HepG2 (cell line): ENCODE data around the gene OSM. TPM values are rescaled to one million over a fixed set of nuclear protein-coding genes. Genes with fewer than 3 reads are reported as not detected.

ENCODE experiments used
- CEBPG ChIP-seq: IDR thresholded peaks from 2 replicates; pipeline ENCODE4 v1.6.1; 2016
- EED ChIP-seq: sonication (generic); formaldehyde crosslinking; IDR thresholded peaks from 2 replicates; pipeline ENCODE4 v1.5.0; 2020; ENCODE audit warnings: mild to moderate bottlenecking, missing genetic modification reagents
- FOXJ3 ChIP-seq: sonication (generic); formaldehyde crosslinking; IDR thresholded peaks from 2 replicates; pipeline ENCODE4 v1.4.0; 2020; ENCODE audit warnings: missing genetic modification reagents, mild to moderate bottlenecking, borderline replicate concordance
- GABPB1 ChIP-seq: IDR thresholded peaks from 2 replicates; pipeline ENCODE4 v1.6.1; 2016; ENCODE audit warnings: mild to moderate bottlenecking, missing genetic modification reagents, moderate library complexity, missing compliant biosample characterization
- GATA4 ChIP-seq: sonication (generic); IDR thresholded peaks from 2 replicates; pipeline ENCODE4 v1.6.1; 2016; ENCODE audit warnings: antibody characterized with exemption, low read depth, borderline replicate concordance
- NFYB ChIP-seq: sonication (generic); formaldehyde crosslinking; IDR thresholded peaks from 2 replicates; pipeline ENCODE4 v1.4.0; 2020; ENCODE audit warnings: missing genetic modification reagents
- PAF1 ChIP-seq: IDR thresholded peaks from 2 replicates; pipeline ENCODE4 v1.6.1; 2016; ENCODE audit warnings: missing genetic modification reagents, missing compliant biosample characterization
- RORA ChIP-seq: sonication (generic); formaldehyde crosslinking; IDR thresholded peaks from 2 replicates; pipeline ENCODE4 v1.5.0; 2020; ENCODE audit warnings: mild to moderate bottlenecking, missing genetic modification reagents, moderate library complexity
- SMARCE1 ChIP-seq: fragments of 450-650 bp; IDR thresholded peaks from 2 replicates; pipeline ENCODE4 v1.6.1; 2017; ENCODE audit warnings: borderline replicate concordance
- SMC3 ChIP-seq: IDR thresholded peaks from 2 replicates; pipeline ENCODE4 v1.6.1; 2011; ENCODE audit warnings: low read length, improper control_type of control experiment
- SYNCRIP ChIP-seq: fragments of 200-400 bp; formaldehyde crosslinking; IDR thresholded peaks from 2 replicates; pipeline ENCODE4 v1.6.1; 2018; ENCODE audit warnings: mild to moderate bottlenecking, low read depth, low read length; ENCODE audit not compliant: insufficient read depth
- TOPORS ChIP-seq: sonication (generic); formaldehyde crosslinking; IDR thresholded peaks from 2 replicates; pipeline ENCODE4 v1.8.0; 2023; ENCODE audit warnings: mild to moderate bottlenecking, missing genetic modification reagents
- ZFAT ChIP-seq: sonication (generic); formaldehyde crosslinking; conservative IDR thresholded peaks from 2 replicates; pipeline ENCODE4 v1.8.1; 2023; ENCODE audit warnings: missing genetic modification reagents, inconsistent platforms
- ZFYVE20 ChIP-seq: sonication (generic); formaldehyde crosslinking; IDR thresholded peaks from 2 replicates; pipeline ENCODE4 v1.8.0; 2023; ENCODE audit warnings: low read depth, mild to moderate bottlenecking, moderate library complexity, missing genetic modification reagents, borderline replicate concordance
- ZNF292 ChIP-seq: sonication (generic); formaldehyde crosslinking; IDR thresholded peaks from 2 replicates; pipeline ENCODE4 v1.8.1; 2022; ENCODE audit warnings: mild to moderate bottlenecking, low read depth, missing genetic modification reagents, borderline replicate concordance
- ZNF367 ChIP-seq: sonication (generic); formaldehyde crosslinking; IDR thresholded peaks from 2 replicates; pipeline ENCODE4 v1.4.0; 2020; ENCODE audit warnings: missing genetic modification reagents, borderline replicate concordance
- ZNF543 ChIP-seq: sonication (generic); formaldehyde crosslinking; IDR thresholded peaks from 2 replicates; pipeline ENCODE4 v1.4.0; 2020; ENCODE audit warnings: mild to moderate bottlenecking, missing genetic modification reagents
- ZNF660 ChIP-seq: sonication (generic); formaldehyde crosslinking; IDR thresholded peaks from 2 replicates; pipeline ENCODE4 v1.5.1; 2020; ENCODE audit warnings: mild to moderate bottlenecking, low read depth, missing genetic modification reagents, borderline replicate concordance
- ZNF724P ChIP-seq: sonication (generic); formaldehyde crosslinking; IDR thresholded peaks from 2 replicates; pipeline ENCODE4 v1.8.0; 2022; ENCODE audit warnings: missing genetic modification reagents, borderline replicate concordance
- ZNF737 ChIP-seq: sonication (generic); formaldehyde crosslinking; IDR thresholded peaks from 2 replicates; pipeline ENCODE4 v1.5.0; 2020; ENCODE audit warnings: missing genetic modification reagents, mild to moderate bottlenecking, borderline replicate concordance
- polyA plus RNA-seq, 8 experiments: library from polyadenylated mRNA; depleted of rRNA in 3 of 8; stranded (reverse) in 7 of 8; unstranded in 1 of 8; fragments of >200 nt; fragmentation: Illumina TruSeq in 4 of 8; extraction: Trizol in 4 of 8; gene quantifications; 2 replicates each; pipeline versions ENCODE4 v1.2.1 to v1.2.3, GENCODE V29; 2011 to 2016; ENCODE audit warnings: low read depth in 4 of 8, missing spikeins in 1 of 8, mixed read lengths in 1 of 8; ENCODE audit not compliant: insufficient read depth in 1 of 8
- total RNA-seq, 5 experiments: library from RNA; depleted of rRNA; stranded (reverse); fragments of >200 nt; fragmentation: Illumina TruSeq; extraction: Trizol; gene quantifications; 2 replicates each; pipeline ENCODE4 v1.2.3, GENCODE V29; 2016; ENCODE audit warnings: low read depth in 1 of 5
- TF ChIP-seq, protein P1 (sequence below): sonication (generic); formaldehyde crosslinking; IDR thresholded peaks from 2 replicates; pipeline ENCODE4 v1.4.0; 2020; ENCODE audit warnings: missing genetic modification reagents
- TF ChIP-seq, protein P2 (sequence below): sonication (generic); formaldehyde crosslinking; IDR thresholded peaks from 2 replicates; pipeline ENCODE4 v1.4.0; 2020; ENCODE audit warnings: missing genetic modification reagents
- TF ChIP-seq, protein P3 (sequence below): sonication (generic); formaldehyde crosslinking; IDR thresholded peaks from 2 replicates; pipeline ENCODE4 v1.5.0; 2020; ENCODE audit warnings: missing genetic modification reagents, mild to moderate bottlenecking, borderline replicate concordance
- TF ChIP-seq, protein P4 (sequence below): sonication (generic); formaldehyde crosslinking; IDR thresholded peaks from 2 replicates; pipeline ENCODE4 v1.4.0; 2020; ENCODE audit warnings: missing genetic modification reagents

Gene OSM
- total and polyA plus RNA-seq, 2 of the 13 experiments (the other 11 are each of a cell fraction or from before 2014, with no cell fraction given): not detected

DNA sequence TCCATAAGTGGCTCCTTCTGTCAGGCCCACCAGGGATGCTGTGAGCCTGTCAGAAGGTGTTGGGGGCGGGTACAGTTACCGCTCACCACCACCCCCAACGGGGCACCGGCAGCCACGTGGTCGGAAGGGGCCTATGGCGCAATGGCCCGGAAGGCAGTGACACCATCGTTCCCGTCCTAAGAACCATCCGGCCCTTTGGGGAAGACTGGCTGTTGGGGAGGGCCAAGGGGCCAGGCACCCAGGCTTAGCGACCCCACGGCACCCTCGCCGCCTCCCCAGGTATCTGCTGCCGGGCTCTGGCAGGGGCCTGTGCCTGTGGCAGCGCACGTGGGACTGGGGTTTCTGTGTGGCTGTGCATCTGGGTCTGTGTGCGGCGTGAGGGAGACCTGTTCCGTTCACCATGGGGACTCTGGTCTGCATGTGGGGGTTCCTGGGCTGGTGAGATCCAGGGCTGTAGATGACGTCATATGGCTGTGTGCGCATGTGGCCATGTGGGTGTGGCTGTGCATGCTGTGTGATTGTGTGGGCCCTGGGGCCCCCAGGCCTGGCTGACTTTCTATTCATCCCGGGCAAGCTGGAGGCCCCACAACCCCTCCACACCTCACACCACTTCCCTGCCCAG lies 717 bp downstream of the OSM start (continued):
- TF ChIP-seq ZNF543: no peak
- TF ChIP-seq EED: no peak
- TF ChIP-seq CEBPG: peak; percentile 61
- TF ChIP-seq, protein P1, sequence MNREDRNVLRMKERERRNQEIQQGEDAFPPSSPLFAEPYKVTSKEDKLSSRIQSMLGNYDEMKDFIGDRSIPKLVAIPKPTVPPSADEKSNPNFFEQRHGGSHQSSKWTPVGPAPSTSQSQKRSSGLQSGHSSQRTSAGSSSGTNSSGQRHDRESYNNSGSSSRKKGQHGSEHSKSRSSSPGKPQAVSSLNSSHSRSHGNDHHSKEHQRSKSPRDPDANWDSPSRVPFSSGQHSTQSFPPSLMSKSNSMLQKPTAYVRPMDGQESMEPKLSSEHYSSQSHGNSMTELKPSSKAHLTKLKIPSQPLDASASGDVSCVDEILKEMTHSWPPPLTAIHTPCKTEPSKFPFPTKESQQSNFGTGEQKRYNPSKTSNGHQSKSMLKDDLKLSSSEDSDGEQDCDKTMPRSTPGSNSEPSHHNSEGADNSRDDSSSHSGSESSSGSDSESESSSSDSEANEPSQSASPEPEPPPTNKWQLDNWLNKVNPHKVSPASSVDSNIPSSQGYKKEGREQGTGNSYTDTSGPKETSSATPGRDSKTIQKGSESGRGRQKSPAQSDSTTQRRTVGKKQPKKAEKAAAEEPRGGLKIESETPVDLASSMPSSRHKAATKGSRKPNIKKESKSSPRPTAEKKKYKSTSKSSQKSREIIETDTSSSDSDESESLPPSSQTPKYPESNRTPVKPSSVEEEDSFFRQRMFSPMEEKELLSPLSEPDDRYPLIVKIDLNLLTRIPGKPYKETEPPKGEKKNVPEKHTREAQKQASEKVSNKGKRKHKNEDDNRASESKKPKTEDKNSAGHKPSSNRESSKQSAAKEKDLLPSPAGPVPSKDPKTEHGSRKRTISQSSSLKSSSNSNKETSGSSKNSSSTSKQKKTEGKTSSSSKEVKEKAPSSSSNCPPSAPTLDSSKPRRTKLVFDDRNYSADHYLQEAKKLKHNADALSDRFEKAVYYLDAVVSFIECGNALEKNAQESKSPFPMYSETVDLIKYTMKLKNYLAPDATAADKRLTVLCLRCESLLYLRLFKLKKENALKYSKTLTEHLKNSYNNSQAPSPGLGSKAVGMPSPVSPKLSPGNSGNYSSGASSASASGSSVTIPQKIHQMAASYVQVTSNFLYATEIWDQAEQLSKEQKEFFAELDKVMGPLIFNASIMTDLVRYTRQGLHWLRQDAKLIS: no peak
- TF ChIP-seq ZNF737 (CRISPR knock-in tag): no peak
- no peak for TF ChIP-seq SMC3
- no peak for TF ChIP-seq RORA (CRISPR knock-in tag)
- no peak for TF ChIP-seq TOPORS (CRISPR knock-in tag)
- TF ChIP-seq, protein P2, sequence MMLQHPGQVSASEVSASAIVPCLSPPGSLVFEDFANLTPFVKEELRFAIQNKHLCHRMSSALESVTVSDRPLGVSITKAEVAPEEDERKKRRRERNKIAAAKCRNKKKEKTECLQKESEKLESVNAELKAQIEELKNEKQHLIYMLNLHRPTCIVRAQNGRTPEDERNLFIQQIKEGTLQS (CRISPR knock-in tag): no peak
- no peak for TF ChIP-seq FOXJ3 (CRISPR knock-in tag)
- no peak for TF ChIP-seq NFYB (CRISPR knock-in tag)
- TF ChIP-seq ZFAT (CRISPR knock-in tag): no peak
- no peak for TF ChIP-seq ZFYVE20 (CRISPR knock-in tag)
- TF ChIP-seq ZNF292: no peak
- peak; percentile 67; the same call in 1 of the 2 replicates for TF ChIP-seq GABPB1
- TF ChIP-seq SMARCE1: no peak
- TF ChIP-seq SYNCRIP: no peak
- TF ChIP-seq ZNF724P (CRISPR knock-in tag): no peak
- TF ChIP-seq, protein P3, sequence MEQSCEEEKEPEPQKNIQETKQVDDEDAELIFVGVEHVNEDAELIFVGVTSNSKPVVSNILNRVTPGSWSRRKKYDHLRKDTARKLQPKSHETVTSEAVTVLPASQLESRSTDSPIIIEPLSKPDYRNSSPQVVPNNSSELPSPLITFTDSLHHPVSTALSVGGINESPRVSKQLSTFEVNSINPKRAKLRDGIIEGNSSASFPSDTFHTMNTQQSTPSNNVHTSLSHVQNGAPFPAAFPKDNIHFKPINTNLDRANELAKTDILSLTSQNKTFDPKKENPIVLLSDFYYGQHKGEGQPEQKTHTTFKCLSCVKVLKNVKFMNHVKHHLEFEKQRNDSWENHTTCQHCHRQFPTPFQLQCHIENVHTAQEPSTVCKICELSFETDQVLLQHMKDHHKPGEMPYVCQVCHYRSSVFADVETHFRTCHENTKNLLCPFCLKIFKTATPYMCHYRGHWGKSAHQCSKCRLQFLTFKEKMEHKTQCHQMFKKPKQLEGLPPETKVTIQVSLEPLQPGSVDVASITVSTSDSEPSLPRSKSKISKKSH (CRISPR knock-in tag): no peak
- no peak for TF ChIP-seq ZNF660 (CRISPR knock-in tag)
- TF ChIP-seq ZNF367 (CRISPR knock-in tag): no peak
- no peak for TF ChIP-seq GATA4
- TF ChIP-seq, protein P4, sequence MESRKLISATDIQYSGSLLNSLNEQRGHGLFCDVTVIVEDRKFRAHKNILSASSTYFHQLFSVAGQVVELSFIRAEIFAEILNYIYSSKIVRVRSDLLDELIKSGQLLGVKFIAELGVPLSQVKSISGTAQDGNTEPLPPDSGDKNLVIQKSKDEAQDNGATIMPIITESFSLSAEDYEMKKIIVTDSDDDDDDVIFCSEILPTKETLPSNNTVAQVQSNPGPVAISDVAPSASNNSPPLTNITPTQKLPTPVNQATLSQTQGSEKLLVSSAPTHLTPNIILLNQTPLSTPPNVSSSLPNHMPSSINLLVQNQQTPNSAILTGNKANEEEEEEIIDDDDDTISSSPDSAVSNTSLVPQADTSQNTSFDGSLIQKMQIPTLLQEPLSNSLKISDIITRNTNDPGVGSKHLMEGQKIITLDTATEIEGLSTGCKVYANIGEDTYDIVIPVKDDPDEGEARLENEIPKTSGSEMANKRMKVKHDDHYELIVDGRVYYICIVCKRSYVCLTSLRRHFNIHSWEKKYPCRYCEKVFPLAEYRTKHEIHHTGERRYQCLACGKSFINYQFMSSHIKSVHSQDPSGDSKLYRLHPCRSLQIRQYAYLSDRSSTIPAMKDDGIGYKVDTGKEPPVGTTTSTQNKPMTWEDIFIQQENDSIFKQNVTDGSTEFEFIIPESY (CRISPR knock-in tag): peak; percentile 49; the same call in 1 of the 2 replicates
- TF ChIP-seq PAF1 (CRISPR knock-in tag): no peak
